ENCODE data around the gene PSMD3.
"Not testable (repeated sequence)": the region's sequence is repeated elsewhere in the genome, so short reads cannot be mapped to it uniquely, and the experiment has no call there.

Gene PSMD3

DNA sequence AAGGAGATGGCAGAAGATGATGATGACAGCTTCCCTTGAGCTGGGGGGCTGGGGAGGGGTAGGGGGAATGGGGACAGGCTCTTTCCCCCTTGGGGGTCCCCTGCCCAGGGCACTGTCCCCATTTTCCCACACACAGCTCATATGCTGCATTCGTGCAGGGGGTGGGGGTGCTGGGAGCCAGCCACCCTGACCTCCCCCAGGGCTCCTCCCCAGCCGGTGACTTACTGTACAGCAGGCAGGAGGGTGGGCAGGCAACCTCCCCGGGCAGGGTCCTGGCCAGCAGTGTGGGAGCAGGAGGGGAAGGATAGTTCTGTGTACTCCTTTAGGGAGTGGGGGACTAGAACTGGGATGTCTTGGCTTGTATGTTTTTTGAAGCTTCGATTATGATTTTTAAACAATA, 16.9 kb downstream of the PSMD3 start:
- DNase-seq (ENCODE audit: low read depth): no peak

DNA sequence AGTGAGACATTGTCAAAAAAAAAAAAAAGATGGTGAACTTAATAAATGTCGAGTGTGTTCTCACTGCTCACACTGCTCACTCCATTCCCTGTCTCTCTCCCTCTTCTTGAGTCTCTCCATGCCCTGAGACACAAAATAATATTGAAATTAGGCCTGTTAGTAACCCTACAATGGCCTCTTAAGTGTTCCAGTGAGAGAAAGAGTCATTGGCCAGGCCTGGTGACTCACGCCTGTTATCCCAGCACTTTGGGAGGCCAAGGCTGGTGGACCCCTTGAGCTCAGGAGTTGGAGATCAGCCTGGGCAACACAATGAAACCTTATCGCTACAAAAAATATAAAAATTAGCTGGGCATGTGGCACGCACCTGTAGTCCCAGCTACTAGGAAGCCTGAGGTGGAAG, 18.5 kb downstream of the PSMD3 start:
- DNase-seq (ENCODE audit: low read depth): no peak

DNA sequence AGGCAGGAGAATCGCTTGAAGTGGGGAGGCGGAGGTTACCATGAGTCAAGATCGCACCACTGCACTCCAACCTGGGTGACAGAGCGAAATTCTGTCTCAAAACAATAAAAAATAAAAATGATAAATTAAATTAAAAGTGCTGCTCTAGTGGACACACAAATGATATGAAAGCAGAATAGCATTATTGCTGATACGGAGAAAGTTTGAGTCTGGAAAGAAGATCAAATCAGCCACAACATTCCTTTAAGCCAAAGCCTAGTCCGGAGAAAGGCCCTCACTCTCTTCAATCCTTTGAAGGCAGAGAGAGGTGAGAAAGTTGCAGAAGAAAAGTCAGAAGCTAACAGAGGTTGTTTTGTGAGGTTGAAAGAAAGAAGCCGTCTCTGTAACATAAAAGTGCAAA, 19.6 kb downstream of the PSMD3 start:
- DNase-seq (ENCODE audit: low read depth): no peak

DNA sequence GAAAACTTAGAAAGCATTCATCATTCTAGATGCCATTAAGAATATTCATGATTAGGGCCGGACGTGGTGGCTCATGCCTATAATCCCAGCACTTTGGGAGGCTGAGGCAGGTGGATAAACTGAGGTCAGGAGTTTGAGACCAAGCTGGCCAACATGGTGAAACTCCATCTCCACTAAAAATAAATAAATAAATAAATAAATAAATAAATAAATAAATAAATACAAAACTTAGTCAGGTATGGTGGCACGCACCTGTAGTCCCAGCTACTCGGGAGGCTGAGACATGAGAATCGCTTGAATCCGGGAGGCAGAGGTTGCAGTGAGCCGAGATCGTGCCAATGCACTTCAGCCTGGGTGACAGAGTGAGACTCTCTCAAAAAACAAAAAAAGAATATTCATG, 20.7 kb downstream of the PSMD3 start:
- not testable (repeated sequence) for DNase-seq (ENCODE audit: low read depth)

DNA sequence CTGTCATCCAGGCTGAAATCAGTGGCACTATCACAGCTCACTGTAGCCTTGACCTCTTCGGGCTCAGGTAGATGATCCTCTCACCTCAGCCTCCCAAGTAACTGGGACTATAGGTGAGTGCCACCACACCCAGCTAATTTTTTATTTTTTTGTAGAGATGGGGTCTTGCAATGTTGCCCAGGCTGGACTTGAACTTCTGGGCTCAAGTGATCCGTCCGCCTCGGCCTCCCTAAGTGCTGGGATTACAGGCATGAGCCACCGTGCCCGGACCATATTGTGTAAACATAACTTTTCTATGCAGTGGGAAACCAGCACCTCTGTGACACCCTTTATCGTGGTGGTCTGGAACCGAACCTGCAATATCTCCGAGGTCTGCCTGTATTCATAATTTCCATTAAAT, 23.5 kb downstream of the PSMD3 start:
- no peak for DNase-seq (ENCODE audit: low read depth)

DNA sequence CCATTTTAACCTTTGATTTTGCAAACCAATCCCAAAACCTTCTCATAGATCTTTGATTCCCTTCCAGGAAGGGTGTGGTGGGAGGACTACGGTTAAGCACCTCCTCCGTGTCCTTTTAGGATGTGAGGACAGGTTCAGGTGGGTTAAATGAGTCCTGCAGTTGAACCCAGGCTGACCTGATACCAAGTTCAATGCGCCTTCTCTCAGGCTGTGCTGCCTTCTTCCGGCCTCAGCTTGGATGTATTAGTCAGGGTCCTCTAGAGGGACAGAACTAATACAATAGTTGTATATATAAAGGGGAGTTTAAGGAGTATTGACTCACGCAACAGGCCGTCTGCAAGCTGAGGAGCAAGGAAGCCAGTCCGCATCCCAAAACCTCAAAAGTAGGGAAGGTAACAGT, 24.1 kb downstream of the PSMD3 start:
- DNase-seq (ENCODE audit: low read depth): no peak

DNA sequence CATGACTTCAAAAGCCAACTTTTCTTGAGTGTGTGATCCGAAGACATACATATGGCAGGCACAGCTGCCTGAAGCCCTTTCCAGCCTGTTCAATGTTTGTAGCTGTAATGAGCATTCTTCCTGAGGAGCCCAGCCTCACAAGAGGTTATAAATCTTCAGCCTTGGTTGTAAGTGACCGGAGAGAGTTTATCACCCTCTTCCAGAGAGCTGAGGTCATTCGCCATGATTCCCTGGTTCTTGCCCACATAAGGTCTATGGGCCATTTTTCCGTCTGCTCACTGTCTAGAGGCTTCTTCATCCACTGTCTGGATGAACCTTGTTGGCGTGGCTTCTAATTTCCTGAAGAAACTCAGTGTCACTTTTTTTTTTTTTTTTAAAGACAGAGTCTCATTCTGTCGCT, 24.9 kb downstream of the PSMD3 start:
- DNase-seq (ENCODE audit: low read depth): no peak

DNA sequence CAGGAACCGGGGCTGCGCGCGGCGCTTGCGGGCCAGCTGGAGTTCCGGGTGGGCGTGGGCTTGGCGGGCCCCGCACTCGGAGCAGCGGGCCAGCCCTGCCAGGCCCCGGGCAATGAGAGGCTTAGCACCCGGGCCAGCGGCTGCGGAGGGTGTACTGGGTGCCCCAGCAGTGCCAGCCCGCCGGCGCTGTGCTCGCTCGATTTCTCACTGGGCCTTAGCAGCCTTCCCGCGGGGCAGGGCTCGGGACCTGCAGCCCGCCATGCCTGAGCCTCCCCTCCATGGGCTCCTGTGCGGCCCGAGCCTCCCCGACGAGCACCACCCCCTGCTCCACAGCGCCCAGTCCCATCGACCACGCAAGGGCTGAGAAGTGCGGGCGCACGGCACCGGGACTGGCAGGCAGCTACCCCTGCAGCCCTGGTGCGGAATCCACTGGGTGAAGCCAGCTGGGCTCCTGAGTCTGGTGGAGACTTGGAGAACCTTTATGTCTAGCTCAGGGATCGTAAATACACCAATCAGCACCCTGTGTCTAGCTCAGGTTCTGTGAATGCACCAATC, 30.4 kb downstream of the PSMD3 start:
- DNase-seq (ENCODE audit: low read depth): not testable (repeated sequence)

DNA sequence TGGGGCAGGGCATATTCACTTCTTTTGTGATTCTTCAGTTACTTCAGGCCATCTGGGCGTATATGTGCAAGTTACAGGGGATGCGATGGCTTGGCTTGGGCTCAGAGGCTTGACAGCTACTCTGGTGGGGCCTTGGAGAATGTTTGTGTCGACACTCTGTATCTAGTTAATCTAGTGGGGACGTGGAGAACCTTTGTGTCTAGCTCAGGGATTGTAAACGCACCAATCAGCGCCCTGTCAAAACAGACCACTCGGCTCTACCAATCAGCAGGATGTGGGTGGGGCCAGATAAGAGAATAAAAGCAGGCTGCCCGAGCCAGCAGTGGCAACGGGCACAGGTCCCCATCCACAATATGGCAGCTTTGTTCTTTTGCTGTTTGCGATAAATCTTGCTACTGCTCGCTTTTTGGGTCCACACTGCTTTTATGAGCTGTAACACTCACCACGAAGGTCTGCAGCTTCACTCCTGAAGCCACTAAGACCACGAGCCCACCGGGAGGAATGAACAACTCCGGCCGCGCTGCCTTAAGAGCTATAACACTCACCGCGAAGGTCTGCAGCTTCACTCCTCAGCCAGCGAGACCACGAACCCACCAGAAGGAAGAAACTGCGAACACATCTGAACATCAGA, 31.5 kb downstream of the PSMD3 start:
- not testable (repeated sequence) for DNase-seq (ENCODE audit: low read depth)

DNA sequence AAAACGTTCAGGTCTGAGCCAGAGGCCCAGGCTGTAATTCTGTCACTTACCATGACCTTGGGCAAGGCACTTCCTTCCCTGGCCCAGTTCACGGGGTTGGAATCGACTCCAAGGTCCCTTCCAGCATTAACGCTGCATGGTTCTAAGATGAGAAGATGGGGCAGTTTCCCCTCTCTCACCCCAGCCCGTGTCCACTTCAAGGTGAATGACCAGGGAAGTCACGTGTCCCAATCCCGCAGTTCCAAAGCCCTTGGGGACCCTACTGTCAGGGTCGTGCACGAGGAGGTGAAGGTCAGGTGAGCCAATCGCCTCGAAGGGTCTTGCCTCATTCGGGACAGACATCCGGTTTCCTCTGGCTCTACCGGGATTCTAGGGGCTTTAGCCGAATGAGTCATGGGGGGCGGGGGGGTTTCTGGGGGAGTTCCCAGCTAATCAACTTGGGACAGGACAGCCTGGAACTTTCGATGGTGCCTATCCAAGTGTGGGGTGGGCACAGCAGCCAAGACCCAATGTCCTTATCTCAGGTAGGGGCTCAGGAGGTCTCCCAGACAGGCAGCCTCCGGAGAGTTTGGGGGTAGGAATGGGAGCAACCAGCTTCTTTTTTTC, 33.9 kb downstream of the PSMD3 start:
- no peak for DNase-seq (ENCODE audit: low read depth)

DNA sequence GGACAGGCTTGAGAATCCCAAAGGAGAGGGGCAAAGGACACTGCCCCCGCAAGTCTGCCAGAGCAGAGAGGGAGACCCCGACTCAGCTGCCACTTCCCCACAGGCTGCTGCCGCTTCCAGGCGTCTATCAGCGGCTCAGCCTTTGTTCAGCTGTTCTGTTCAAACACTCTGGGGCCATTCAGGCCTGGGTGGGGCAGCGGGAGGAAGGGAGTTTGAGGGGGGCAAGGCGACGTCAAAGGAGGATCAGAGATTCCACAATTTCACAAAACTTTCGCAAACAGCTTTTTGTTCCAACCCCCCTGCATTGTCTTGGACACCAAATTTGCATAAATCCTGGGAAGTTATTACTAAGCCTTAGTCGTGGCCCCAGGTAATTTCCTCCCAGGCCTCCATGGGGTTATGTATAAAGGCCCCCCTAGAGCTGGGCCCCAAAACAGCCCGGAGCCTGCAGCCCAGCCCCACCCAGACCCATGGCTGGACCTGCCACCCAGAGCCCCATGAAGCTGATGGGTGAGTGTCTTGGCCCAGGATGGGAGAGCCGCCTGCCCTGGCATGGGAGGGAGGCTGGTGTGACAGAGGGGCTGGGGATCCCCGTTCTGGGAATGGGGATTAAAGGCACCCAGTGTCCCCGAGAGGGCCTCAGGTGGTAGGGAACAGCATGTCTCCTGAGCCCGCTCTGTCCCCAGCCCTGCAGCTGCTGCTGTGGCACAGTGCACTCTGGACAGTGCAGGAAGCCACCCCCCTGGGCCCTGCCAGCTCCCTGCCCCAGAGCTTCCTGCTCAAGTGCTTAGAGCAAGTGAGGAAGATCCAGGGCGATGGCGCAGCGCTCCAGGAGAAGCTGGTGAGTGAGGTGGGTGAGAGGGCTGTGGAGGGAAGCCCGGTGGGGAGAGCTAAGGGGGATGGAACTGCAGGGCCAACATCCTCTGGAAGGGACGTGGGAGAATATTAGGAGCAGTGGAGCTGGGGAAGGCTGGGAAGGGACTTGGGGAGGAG, 34.7 kb downstream of the PSMD3 start, which contains the start of gene CSF3:
Gene CSF3 (plus strand): TSS at position 436 of the 993 bp plus-strand sequence. CDS start 35 bp downstream, at position 471.
- DNase-seq (ENCODE audit: low read depth): no peak

DNA sequence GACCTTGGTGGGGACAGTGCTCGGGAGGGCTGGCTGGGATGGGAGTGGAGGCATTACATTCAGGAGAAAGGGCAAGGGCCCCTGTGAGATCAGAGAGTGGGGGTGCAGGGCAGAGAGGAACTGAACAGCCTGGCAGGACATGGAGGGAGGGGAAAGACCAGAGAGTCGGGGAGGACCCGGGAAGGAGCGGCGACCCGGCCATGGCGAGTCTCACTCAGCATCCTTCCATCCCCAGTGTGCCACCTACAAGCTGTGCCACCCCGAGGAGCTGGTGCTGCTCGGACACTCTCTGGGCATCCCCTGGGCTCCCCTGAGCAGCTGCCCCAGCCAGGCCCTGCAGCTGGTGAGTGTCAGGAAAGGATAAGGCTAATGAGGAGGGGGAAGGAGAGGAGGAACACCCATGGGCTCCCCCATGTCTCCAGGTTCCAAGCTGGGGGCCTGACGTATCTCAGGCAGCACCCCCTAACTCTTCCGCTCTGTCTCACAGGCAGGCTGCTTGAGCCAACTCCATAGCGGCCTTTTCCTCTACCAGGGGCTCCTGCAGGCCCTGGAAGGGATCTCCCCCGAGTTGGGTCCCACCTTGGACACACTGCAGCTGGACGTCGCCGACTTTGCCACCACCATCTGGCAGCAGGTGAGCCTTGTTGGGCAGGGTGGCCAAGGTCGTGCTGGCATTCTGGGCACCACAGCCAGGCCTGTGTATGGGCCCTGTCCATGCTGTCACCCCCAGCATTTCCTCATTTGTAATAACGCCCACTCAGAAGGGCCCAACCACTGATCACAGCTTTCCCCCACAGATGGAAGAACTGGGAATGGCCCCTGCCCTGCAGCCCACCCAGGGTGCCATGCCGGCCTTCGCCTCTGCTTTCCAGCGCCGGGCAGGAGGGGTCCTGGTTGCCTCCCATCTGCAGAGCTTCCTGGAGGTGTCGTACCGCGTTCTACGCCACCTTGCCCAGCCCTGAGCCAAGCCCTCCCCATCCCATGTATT, 35.7 kb downstream of the PSMD3 start:
- DNase-seq (ENCODE audit: low read depth): no peak

DNA sequence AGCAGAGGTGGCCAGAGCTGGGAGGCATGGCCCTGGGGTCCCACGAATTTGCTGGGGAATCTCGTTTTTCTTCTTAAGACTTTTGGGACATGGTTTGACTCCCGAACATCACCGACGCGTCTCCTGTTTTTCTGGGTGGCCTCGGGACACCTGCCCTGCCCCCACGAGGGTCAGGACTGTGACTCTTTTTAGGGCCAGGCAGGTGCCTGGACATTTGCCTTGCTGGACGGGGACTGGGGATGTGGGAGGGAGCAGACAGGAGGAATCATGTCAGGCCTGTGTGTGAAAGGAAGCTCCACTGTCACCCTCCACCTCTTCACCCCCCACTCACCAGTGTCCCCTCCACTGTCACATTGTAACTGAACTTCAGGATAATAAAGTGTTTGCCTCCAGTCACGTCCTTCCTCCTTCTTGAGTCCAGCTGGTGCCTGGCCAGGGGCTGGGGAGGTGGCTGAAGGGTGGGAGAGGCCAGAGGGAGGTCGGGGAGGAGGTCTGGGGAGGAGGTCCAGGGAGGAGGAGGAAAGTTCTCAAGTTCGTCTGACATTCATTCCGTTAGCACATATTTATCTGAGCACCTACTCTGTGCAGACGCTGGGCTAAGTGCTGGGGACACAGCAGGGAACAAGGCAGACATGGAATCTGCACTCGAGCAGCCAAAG, 36.9 kb downstream of the PSMD3 start:
- no peak for DNase-seq (ENCODE audit: low read depth)

DNA sequence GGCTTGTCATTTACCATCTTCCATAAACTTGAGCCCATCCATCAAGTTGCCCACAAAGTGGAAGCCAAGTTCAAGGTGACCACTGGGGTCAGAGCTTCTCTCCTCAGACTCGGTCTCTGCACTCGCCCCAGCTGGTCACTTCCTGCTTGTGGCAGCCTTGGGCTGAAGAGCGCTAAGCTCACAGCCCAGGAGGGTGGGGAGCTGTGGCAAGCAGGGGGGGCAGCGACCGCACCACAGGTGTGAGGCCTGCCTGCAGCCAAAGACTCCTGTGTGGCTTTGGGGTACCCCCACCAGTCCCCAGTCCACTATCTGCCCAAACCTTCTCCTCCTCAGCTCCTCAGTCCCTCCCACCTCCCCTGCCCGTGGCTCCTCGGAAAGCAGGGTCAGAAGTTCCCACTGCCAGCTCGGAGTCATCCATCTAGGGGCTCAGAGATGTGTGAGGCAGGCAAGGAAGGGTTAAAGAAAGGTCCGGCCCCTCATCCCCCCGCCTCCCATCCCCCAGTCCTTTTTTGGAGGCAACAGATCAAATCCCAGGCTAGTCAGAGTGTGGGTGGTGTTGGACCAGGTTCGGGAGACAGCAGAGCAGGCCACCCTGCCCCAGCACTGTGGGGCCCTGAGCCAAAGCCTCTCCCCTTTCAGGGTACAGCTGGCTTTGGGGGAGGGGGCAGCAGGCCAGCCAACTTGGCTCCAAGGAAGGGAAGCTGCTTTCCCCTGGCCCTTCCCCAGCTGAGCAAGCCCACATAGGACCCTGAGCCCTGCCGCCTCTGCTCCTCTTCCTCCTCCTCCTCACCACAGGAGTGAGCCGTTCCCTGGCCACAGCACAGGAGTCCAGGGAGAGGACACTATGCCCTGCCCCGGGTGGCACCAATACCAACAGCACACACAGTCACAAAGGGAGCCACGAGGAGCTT, 37.9 kb downstream of the PSMD3 start:
- no peak for DNase-seq (ENCODE audit: low read depth)

DNA sequence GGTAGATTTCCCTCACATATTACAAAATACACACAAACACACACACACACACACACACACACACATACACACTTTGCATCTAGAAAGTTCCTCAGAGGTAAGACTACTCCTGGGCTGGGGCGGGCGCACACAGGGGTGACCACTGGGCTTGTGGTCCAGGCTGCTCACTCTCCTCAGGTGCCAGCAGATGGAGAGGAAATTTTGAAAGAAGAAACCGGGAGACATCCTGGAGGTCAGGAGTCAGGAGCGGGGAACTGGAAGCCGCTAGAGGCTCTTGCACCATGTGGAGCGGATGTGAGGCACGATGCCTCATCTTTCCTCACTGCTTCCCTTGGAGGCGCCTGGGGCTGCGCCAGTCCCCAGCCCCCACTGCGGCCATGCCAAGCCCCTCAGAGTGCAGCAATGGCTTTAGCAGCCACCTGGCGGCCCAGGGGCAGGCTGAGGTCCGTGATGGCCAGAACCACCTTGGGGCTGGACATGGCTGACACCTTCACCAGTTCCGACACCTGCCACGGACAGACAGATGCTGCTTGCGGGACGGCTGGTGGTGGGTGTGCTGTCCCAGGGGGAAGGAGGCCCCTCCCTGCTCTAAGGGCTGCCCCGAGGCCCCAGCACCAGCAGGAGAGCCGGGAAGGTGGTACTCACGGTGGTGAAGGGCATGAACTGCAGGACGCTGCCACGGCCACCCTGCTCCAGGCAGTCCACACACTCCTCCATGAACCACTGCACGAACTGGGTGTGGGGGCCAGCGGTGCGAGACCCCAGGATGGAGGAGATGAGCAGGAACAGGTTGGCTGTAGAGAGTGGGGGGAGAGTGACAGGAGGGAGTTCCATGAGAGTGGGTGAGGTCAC, 38.8 kb downstream of the PSMD3 start:
- DNase-seq (ENCODE audit: low read depth): no peak

DNA sequence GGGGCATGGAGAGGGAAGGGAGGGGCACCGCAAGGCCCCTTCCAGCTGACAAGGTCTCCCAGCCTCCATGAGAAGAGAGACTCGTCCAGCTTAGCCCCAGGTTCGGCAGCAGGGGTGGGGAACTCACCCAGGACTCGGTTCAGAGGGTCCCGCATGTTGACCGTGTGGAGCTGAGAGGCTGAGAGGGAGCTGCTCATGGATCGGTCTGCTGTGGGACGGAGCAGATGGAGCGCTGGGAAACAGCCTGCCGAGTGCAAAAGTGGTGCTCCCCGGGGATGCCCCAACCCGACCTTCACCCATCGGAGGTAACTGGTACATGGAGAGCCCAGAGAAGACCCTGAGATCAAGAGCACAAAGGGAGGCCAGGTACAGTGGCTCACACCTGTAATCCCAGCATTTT, 39.5 kb downstream of the PSMD3 start:
- DNase-seq (ENCODE audit: low read depth): no peak

DNA sequence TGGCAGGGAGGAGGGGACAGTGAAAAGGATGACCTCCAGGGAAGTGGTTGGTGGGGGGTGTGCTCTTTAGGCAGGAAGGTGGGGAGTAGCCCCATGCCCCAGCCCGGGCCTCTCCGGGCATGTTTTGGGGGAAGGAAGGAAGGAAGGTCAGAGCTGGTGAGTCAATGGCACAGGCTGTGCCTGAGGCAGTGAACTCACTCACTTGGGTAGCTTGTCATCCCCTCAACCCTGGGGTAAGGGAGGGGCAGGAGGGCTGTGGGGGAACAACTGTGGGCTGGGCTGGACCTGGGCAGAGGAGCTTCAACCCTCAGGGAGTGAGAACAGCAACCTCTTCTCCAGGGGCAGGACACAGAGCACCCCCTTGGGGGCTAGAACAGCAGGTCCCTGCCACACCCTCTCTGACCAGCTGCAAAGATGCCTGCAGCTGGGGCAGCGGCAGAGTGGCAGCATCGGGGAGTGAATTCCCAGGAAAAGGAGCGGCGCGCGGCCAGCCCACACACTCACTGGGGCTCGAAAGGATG, 40.9 kb downstream of the PSMD3 start:
- DNase-seq (ENCODE audit: low read depth): no peak

DNA sequence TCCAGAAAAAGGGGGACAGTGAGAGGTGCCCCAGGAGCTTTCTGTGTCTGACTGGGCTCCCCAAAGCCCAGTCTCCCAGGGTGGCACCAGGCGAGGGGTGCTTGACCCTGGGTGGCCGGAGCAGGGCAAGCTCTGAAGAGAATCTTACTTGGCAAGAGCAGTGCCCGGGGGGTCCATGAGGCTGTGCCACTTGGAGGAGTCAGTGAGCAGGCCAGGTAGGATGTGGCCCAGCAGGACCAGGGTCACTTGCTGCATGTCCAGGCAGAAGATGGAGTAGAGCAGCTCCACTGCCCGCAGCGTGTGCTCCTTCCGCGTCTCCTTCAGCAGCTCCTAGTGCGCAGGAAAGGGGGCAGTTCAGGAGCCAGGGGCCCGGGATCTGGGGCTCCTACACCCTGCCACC, 41.9 kb downstream of the PSMD3 start:
- DNase-seq (ENCODE audit: low read depth): no peak
